Measurements from ENCODE around the gene SLC38A9. TPM values are rescaled to one million over a fixed set of nuclear protein-coding genes. Genes with fewer than 3 reads are reported as not detected.

SLC38A9 gene
- total and polyA plus RNA-seq, 9 of the 15 experiments (the other 6 are each of a cell fraction or from before 2014, with no cell fraction given): 14.0 to 34.5 (median 20.7) TPM

GRCh38 chr5:55634866-55635265 lies 77.3 kb downstream of the SLC38A9 start (continued):
- TF ChIP-seq ZNF512 (tag; IDR thresholded peaks at IDR 0.05) (no peak), BRF1 (IDR thresholded peaks at IDR 0.05; ENCODE audit: borderline replicate concordance, extremely low read depth, insufficient read length) (no peak)
- TF ChIP-seq, protein P1, sequence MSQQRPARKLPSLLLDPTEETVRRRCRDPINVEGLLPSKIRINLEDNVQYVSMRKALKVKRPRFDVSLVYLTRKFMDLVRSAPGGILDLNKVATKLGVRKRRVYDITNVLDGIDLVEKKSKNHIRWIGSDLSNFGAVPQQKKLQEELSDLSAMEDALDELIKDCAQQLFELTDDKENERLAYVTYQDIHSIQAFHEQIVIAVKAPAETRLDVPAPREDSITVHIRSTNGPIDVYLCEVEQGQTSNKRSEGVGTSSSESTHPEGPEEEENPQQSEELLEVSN (IDR thresholded peaks at IDR 0.05; ENCODE audit: borderline replicate concordance in 1 of 2, extremely low read depth in 1 of 2, insufficient read depth in 1 of 2, insufficient read length in 1 of 2, low read depth in 1 of 2, low read length in 1 of 2, poor library complexity in 1 of 2, severe bottlenecking in 1 of 2): no peak

DNA sequence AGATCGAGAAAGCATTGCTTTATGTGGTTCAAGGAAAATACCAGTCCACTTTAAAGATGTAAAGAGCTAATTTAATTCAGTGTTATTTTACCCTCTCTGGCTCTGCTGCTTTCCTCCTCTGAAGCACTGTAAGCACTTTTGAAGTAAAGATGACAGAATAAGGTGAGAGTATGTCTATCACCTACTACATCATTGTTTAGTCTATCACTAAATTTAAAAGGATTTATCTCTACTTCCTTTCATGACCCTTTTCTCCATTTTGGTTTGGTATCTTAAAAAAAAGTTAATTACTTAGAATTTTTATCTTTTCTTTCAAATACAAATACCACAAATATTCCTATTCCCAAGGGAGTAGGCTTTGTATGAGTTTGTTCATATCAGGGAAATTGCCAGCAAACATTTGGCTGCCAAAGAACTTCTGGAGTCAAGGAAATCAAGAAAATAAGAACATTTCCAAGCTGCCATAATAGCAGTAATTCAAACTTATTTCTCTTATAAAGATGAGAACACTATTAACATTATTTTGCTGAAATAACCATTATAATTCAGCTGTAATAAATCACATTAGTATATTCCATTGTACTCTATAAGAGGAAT lies 77.8 kb downstream of the SLC38A9 start:
- Histone ChIP-seq H3K4me3 (no peak overlapping the region), H3K36me3 (ENCODE audit: control insufficient read depth, insufficient read depth, low read length) (no peaks in the 10 kb centered on the region), H3K79me2 (ENCODE audit: control insufficient read depth, insufficient read depth, low read length) (no peaks in the 10 kb centered on the region), H3K9me3 (replicated peaks; ENCODE audit: control insufficient read depth, insufficient read depth, low read depth, low read length) (no peaks in the 10 kb centered on the region), H3K9ac (ENCODE audit: insufficient read depth in 1 of 2, low read depth in 2 of 2, low read length in 2 of 2) (no peak overlapping the region), H3K9me1 (ENCODE audit: control insufficient read depth, insufficient read depth, low read length) (no peaks in the 10 kb centered on the region), H3K4me1 (replicated peaks in 1 of 2; ENCODE audit: control insufficient read depth in 2 of 2, insufficient read depth in 2 of 2, low read length in 2 of 2) (no peaks in the 10 kb centered on the region), H4K20me1 (replicated peaks; ENCODE audit: control insufficient read depth, insufficient read depth, low read length) (no peaks in the 10 kb centered on the region), H2AFZ (ENCODE audit: low read depth, low read length) (no peak overlapping the region), H3K27me3 (ENCODE audit: control insufficient read depth in 2 of 2, insufficient read depth in 2 of 2, low read length in 2 of 2) (no peaks in the 10 kb centered on the region), H3K27ac (ENCODE audit: extremely low read depth, low read depth, low read length) (no peak overlapping the region), H3K4me2 (ENCODE audit: insufficient read depth, low read length) (no peak overlapping the region)
- no peak for DNase-seq (ENCODE audit: extremely low read depth in 1 of 4, low spot score in 3 of 4)
- WGBS (ENCODE audit: insufficient coverage, low coverage, missing lambda C conversion rate): 67% methylated on average over 1 of the region's 1 CpG
- POLR2A ChIA-PET: no interaction called here
- CTCF ChIA-PET (ENCODE audit: low intra/inter-chr PET ratio): no interaction called here
- FAIRE-seq: no peak
- in situ Hi-C loops (cut with MboI): no loop called here
- ATAC-seq: no peak
- intact Hi-C loops (cut with micrococcal nuclease): no loop called here
- TF ChIP-seq MBD1 (CRISPR knock-in tag; IDR thresholded peaks at IDR 0.05) (no peak), TAF1 (IDR thresholded peaks at IDR 0.05; ENCODE audit: control insufficient read depth, extremely low read depth, insufficient read depth, low read length, severe bottlenecking) (no peak), L3MBTL2 (IDR thresholded peaks at IDR 0.05) (no peak), MTF1 (CRISPR knock-in tag; IDR thresholded peaks at IDR 0.05; ENCODE audit: borderline replicate concordance) (no peak), DDX20 (tag; IDR thresholded peaks at IDR 0.05; ENCODE audit: low read depth) (no peak)
- TF ChIP-seq, protein P2, sequence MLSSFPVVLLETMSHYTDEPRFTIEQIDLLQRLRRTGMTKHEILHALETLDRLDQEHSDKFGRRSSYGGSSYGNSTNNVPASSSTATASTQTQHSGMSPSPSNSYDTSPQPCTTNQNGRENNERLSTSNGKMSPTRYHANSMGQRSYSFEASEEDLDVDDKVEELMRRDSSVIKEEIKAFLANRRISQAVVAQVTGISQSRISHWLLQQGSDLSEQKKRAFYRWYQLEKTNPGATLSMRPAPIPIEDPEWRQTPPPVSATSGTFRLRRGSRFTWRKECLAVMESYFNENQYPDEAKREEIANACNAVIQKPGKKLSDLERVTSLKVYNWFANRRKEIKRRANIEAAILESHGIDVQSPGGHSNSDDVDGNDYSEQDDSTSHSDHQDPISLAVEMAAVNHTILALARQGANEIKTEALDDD (IDR thresholded peaks at IDR 0.05): no peak
- TF ChIP-seq, protein P3, sequence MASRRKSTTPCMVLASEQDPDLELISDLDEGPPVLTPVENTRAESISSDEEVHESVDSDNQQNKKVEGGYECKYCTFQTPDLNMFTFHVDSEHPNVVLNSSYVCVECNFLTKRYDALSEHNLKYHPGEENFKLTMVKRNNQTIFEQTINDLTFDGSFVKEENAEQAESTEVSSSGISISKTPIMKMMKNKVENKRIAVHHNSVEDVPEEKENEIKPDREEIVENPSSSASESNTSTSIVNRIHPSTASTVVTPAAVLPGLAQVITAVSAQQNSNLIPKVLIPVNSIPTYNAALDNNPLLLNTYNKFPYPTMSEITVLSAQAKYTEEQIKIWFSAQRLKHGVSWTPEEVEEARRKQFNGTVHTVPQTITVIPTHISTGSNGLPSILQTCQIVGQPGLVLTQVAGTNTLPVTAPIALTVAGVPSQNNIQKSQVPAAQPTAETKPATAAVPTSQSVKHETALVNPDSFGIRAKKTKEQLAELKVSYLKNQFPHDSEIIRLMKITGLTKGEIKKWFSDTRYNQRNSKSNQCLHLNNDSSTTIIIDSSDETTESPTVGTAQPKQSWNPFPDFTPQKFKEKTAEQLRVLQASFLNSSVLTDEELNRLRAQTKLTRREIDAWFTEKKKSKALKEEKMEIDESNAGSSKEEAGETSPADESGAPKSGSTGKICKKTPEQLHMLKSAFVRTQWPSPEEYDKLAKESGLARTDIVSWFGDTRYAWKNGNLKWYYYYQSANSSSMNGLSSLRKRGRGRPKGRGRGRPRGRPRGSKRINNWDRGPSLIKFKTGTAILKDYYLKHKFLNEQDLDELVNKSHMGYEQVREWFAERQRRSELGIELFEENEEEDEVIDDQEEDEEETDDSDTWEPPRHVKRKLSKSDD (conservative IDR thresholded peaks at IDR 0.05; ENCODE audit: low read length): no peak
- no TSS peak for BruUV-seq (replicated peaks)
